Neural cell (in vitro differentiated cells): Measurements from ENCODE around the gene CYTH3.

Experiments used
- EZH2 ChIP-seq: fragments of 200-600, 300-800 bp; shearing (Covaris generic), sonication (generic); IDR thresholded peaks from 2 replicates; pipeline ENCODE4 v1.6.1; 2014; ENCODE audit warnings: antibody characterized with exemption, low read length, borderline replicate concordance, mild to moderate bottlenecking; ENCODE audit not compliant: insufficient read depth, poor library complexity, severe bottlenecking
- POLR2AphosphoS5 ChIP-seq: IDR thresholded peaks from 2 replicates; pipeline ENCODE4 v1.6.1; 2012
- TAF1 ChIP-seq: IDR thresholded peaks from 2 replicates; pipeline ENCODE4 v1.6.1; 2012; ENCODE audit warnings: low read depth
- TF ChIP-seq, protein P1 (sequence below): fragments of 450-650 bp; IDR thresholded peaks from 2 replicates; pipeline ENCODE4 v1.5.1; 2014; ENCODE audit warnings: antibody characterized with exemption, mild to moderate bottlenecking, moderate library complexity; ENCODE audit not compliant: poor library complexity, severe bottlenecking

DNA sequence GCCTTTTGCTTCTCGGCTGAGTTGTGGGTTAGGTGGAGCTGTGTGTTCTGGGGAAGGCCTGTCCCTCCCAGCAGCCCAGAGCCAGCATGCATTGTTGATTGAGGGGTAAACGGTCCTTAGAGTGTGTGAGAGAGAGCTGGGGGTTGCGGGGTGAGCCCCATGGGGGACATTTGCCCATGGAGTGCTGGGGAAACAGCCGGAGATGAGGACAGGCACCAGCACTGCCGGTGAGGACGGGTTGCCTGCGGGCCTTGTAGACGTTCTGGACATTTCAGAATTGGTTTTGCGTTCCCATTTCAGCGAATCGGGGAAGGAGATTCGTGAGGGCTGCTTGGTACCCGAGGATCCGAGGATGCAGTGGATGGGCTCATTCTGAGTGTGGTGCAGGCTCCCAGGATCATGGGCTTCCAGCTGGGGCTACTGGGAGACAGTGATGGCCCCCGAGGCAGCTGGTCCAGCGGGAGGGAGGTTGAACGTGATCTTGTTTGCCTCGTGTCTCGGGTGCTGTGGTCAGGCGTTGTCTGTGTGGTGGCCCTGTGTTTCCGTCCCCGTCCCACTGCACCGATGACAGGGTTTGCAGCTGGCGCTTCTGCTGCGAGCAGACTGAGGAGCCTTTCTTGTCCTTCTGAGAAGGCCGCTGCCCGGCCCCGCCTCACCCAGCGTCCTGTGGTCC lies 113.9 kb downstream of the CYTH3 start:
- TF ChIP-seq, protein P1, sequence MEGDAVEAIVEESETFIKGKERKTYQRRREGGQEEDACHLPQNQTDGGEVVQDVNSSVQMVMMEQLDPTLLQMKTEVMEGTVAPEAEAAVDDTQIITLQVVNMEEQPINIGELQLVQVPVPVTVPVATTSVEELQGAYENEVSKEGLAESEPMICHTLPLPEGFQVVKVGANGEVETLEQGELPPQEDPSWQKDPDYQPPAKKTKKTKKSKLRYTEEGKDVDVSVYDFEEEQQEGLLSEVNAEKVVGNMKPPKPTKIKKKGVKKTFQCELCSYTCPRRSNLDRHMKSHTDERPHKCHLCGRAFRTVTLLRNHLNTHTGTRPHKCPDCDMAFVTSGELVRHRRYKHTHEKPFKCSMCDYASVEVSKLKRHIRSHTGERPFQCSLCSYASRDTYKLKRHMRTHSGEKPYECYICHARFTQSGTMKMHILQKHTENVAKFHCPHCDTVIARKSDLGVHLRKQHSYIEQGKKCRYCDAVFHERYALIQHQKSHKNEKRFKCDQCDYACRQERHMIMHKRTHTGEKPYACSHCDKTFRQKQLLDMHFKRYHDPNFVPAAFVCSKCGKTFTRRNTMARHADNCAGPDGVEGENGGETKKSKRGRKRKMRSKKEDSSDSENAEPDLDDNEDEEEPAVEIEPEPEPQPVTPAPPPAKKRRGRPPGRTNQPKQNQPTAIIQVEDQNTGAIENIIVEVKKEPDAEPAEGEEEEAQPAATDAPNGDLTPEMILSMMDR, result no peak
- TF ChIP-seq POLR2AphosphoS5, result no peak
- no peak for TF ChIP-seq TAF1
- no peak for TF ChIP-seq EZH2
